Uterus (tissue), 2 donors: Measurements from ENCODE around the gene PLBD2.

Experiments
- POLR2A ChIP-seq, 2 donors: fragments of 450-650 bp; IDR thresholded peaks; one replicate each; pipeline ENCODE4 v1.6.1; 2016; ENCODE audit warnings: antibody characterized with exemption in 2 of 2, mild to moderate bottlenecking in 1 of 2, moderate library complexity in 1 of 2
- TF ChIP-seq, protein P1 (sequence below), 4 experiments: fragments of 200-600 bp in 2 of 4; fragments of 450-650 bp in 2 of 4; sonication (generic) in 2 of 4; IDR thresholded peaks; one replicate each; pipeline ENCODE4 v1.5.1; 2016 to 2019; ENCODE audit warnings: antibody characterized with exemption in 4 of 4, mild to moderate bottlenecking in 2 of 4, moderate library complexity in 1 of 4

DNA sequence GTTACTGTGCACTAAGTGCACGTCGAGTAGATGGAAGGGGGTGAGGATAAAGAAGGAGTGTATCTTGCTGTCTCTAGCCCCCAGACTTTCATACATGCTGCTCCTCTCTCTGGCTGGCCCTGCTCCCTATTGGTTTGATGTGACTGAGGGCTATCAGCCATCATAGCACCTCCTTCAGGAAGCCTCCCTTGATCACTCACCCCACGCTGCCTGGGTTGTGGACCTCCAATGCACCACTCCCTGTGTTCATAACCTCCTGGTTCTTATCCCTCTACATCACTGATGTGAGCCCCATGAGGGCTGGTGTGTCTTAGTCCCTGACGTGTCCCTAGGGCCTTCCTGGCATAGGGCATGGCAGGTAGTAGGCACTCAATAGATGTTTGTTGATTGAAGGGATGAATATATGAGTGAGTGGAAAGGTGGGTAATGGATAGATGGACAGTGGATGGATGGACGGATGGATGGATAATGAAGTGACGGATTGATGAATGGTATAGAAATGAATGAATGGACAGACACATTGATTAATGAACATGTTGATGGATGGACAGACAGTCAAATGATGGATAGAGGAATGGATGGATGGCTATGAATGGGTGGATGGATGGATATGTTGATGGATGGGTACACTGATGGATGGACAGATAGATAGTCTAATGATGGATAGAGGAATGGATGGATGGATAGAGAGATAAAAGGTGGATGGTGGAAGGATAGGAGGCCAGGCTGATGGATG lies 78.8 kb downstream of the PLBD2 start:
- TF ChIP-seq, protein P1, sequence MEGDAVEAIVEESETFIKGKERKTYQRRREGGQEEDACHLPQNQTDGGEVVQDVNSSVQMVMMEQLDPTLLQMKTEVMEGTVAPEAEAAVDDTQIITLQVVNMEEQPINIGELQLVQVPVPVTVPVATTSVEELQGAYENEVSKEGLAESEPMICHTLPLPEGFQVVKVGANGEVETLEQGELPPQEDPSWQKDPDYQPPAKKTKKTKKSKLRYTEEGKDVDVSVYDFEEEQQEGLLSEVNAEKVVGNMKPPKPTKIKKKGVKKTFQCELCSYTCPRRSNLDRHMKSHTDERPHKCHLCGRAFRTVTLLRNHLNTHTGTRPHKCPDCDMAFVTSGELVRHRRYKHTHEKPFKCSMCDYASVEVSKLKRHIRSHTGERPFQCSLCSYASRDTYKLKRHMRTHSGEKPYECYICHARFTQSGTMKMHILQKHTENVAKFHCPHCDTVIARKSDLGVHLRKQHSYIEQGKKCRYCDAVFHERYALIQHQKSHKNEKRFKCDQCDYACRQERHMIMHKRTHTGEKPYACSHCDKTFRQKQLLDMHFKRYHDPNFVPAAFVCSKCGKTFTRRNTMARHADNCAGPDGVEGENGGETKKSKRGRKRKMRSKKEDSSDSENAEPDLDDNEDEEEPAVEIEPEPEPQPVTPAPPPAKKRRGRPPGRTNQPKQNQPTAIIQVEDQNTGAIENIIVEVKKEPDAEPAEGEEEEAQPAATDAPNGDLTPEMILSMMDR (IDR thresholded peaks at IDR 0.05): no peak
- TF ChIP-seq POLR2A (IDR thresholded peaks at IDR 0.05): no peak
